Activated CD4-positive, alpha-beta memory T cell treated with anti-CD3 and anti-CD28 coated beads, Interleukin-2, amount 10 ng/mL, durations not matched to agents 7 days and 5 days (primary cell): ENCODE data around the gene MAST3. TPM values are rescaled to one million over a fixed set of nuclear protein-coding genes. Genes with fewer than 3 reads are reported as not detected.

Experiments used
- CTCF ChIA-PET: fragments of 350-600 bp; sonication (Branson Sonifier 250); formaldehyde crosslinking; loops from one replicate; lab custom pipeline; 2021; ENCODE audit warnings: antibody characterized with exemption, inconsistent platforms; lab: Charles Lee
- POLR2A ChIA-PET: fragments of 350-600 bp; sonication (Branson Sonifier 250); formaldehyde crosslinking; loops from one replicate; lab custom pipeline; 2021; ENCODE audit warnings: antibody characterized with exemption; lab: Charles Lee
- DNase-seq: peaks from one replicate; pipeline ENCODE4 v3.0.0-alpha.2; 2020
- H3K27ac Mint-ChIP-seq: one replicate; pipeline ENCODE4 v1.8.0; 2021; ENCODE audit warnings: mild to moderate bottlenecking, mixed read lengths
- H3K27me3 Mint-ChIP-seq: one replicate; pipeline ENCODE4 v1.8.0; 2021; ENCODE audit warnings: mixed read lengths
- H3K36me3 Mint-ChIP-seq: one replicate; pipeline ENCODE4 v1.8.0; 2021; ENCODE audit warnings: low read depth, mixed read lengths
- H3K4me1 Mint-ChIP-seq: one replicate; pipeline ENCODE4 v1.8.0; 2021; ENCODE audit warnings: mixed read lengths
- H3K4me3 Mint-ChIP-seq: one replicate; pipeline ENCODE4 v1.8.0; 2021; ENCODE audit warnings: mild to moderate bottlenecking, mixed read lengths
- H3K9me3 Mint-ChIP-seq: one replicate; pipeline ENCODE4 v1.8.0; 2021; ENCODE audit warnings: mixed read lengths
- total RNA-seq, 2 experiments: library from RNA; stranded (reverse); gene quantifications; one replicate each; pipeline ENCODE4 v1.2.3, GENCODE V29; 2021

MAST3 gene
- 10 to 100 TPM; 29.2 to 29.9 TPM for total RNA-seq

GRCh38 chr19:18097217-18097992, at the start of gene MAST3:
Gene MAST3 (plus strand): TSS chr19:18097778. CDS start chr19:18097793, 15 bp downstream.
- H3K4me3 Mint-ChIP-seq, result peak within 1 kb of the TSS; percentile 79
- ChIA-PET CTCF (interaction anchor here (0.6 to 1.5 kb wide), 7 partner anchors 9 to 341 kb away, joined by 3 to 7 read pairs (median 5); partner anchors contain the start of genes CCDC124 and RPL18A), POLR2A (interaction anchor here (0.6 to 2.3 kb wide), 6 partner anchors 10 to 52 kb away, joined by 3 to 23 read pairs (median 5); partner anchors contain the start of gene IL12RB1)
- H3K27ac Mint-ChIP-seq, result peak within 1 kb of the TSS; percentile 16
- DNase-seq, result peak; percentile 96
- no peaks in the 10 kb centered on the region for H3K36me3 Mint-ChIP-seq
- H3K27me3 Mint-ChIP-seq, result peaks cover 7% of the 10 kb centered on the region
- H3K4me1 Mint-ChIP-seq, result peaks cover 41% of the 10 kb centered on the region
- no peaks in the 10 kb centered on the region for H3K9me3 Mint-ChIP-seq

GRCh38 chr19:18049385-18049784, 48.2 kb upstream of the MAST3 start:
- Mint-ChIP-seq H3K4me3 (no peak overlapping the region), H3K4me1 (peaks cover 36% of the 10 kb centered on the region), H3K9me3 (no peaks in the 10 kb centered on the region), H3K36me3 (no peaks in the 10 kb centered on the region), H3K27ac (no peak overlapping the region), H3K27me3 (peaks cover 18% of the 10 kb centered on the region)
- ChIA-PET CTCF (no interaction called here), POLR2A (interaction anchor here (1.0 kb wide), 1 partner anchor 9 kb away, joined by 3 read pairs; no protein-coding TSS in a partner anchor)
- DNase-seq, result no peak

DNA sequence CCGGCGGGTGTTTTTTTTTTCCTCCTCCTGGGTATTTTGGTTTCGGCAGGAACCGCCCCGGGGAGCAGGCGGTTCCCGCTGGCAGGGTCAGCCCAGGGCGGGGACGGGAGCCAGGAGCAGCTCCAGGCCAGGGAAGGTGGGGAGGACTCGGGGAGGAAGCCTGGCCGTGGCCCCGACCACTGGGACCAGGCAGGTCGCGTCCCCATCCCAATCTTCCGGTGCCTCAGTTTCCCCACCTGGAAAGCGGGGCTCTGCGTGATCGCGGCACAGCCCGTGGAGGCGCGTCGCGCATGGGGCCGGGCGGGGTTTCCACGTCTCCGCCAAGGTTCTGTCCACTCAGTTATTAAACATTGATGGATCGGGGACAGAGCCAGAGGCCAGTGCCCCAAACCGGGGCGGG, 45.7 kb upstream of the MAST3 start:
- peaks cover 13% of the 10 kb centered on the region for H3K4me1 Mint-ChIP-seq
- H3K36me3 Mint-ChIP-seq, result no peaks in the 10 kb centered on the region
- H3K4me3 Mint-ChIP-seq, result no peak overlapping the region
- H3K27ac Mint-ChIP-seq, result no peak overlapping the region
- H3K27me3 Mint-ChIP-seq, result peaks cover 6% of the 10 kb centered on the region
- POLR2A ChIA-PET, result interaction anchor here (0.8 kb wide), 1 partner anchor 52 kb away, joined by 3 read pairs; no protein-coding TSS in a partner anchor
- H3K9me3 Mint-ChIP-seq, result no peaks in the 10 kb centered on the region
- CTCF ChIA-PET, result interaction anchor here (1.0 kb wide), 1 partner anchor 44 kb away, joined by 5 read pairs; no protein-coding TSS in a partner anchor
- no peak for DNase-seq

GRCh38 chr19:18053576-18054219, 43.9 kb upstream of the MAST3 start:
- POLR2A ChIA-PET, result interaction anchor here (1.2 kb wide), 1 partner anchor 29 kb away, joined by 5 read pairs; no protein-coding TSS in a partner anchor
- H3K27ac Mint-ChIP-seq, result no peak overlapping the region
- no peak overlapping the region for H3K4me3 Mint-ChIP-seq
- H3K36me3 Mint-ChIP-seq, result peaks cover 4% of the 10 kb centered on the region
- H3K27me3 Mint-ChIP-seq, result peaks cover 6% of the 10 kb centered on the region
- CTCF ChIA-PET, result no interaction called here
- H3K4me1 Mint-ChIP-seq, result peaks cover 23% of the 10 kb centered on the region
- no peaks in the 10 kb centered on the region for H3K9me3 Mint-ChIP-seq
- DNase-seq, result no peak

DNA sequence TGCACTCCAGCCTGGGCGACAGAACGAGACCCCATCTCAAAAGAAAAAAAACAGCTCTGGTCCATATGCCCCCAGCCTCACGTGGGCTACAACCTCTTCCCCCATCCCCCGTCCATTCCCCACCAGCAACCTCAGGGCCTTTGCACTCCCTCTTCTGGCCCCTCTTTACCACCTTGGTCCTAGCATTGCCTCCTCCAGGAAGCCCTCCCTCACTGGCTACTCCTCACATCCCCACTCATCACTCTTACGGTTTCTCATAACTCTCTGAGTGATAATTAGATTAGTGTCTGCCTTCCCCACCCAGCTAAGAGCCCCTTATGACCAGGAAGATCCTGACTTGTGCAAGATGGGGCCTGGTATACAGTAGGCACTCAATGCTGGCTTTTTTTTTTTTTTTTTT, 41.6 kb upstream of the MAST3 start:
- H3K9me3 Mint-ChIP-seq, result no peaks in the 10 kb centered on the region
- DNase-seq, result no peak
- no peak overlapping the region for H3K4me3 Mint-ChIP-seq
- H3K27ac Mint-ChIP-seq, result no peak overlapping the region
- peaks cover 1% of the 10 kb centered on the region for H3K27me3 Mint-ChIP-seq
- ChIA-PET POLR2A (interaction anchor here (0.8 to 3.1 kb wide), 4 partner anchors 10 to 55 kb away, joined by 3 to 15 read pairs (median 6); no protein-coding TSS in a partner anchor), CTCF (interaction anchor here (0.6 to 7.7 kb wide), 7 partner anchors 31 to 197 kb away, joined by 3 to 51 read pairs (median 3); partner anchors contain the start of genes ARRDC2, CCDC124 and IL12RB1)
- H3K36me3 Mint-ChIP-seq, result peaks cover 13% of the 10 kb centered on the region
- peaks cover 16% of the 10 kb centered on the region for H3K4me1 Mint-ChIP-seq

GRCh38 chr19:18057557-18057956, 40.0 kb upstream of the MAST3 start:
- Mint-ChIP-seq H3K27ac (no peak overlapping the region), H3K4me3 (no peak overlapping the region)

DNA sequence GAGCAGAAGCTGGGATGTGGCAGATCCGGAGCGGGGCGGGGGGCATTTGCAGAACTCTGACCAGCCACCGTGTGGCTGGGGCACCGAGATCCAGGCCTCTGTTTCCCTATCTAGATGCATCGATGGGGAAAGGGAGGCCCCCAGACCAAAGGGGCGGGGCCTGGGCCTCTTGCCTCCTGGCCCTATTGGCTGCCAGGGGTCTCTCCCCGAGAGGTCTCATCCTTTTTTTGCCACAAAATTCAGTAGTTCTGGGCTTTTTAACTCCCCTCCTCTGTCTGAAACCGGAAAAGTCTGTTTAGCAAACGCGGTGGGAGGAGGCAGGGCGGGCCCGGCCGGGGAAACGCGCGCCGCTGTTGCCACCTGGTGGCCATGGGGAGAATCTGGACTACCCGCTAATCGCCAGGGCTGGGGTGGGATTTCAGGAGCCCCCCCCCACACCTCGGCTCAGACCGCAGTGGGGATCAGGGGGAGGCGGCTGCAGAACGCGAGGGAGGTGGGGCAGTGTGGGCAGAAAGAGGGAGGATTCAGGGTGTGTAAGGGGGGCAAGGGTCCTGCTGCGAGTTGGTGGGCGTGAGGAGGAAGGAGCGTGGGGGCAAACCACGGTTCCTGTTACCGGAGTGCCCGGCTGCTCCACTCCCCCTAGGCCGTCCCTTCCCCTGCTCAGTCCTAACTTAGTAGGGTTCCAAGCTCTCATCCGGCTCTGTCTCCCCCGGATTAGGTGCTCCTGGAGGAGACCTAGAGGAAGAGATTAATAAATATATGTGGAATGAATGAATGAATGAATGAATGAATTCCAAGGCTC, 39.2 kb upstream of the MAST3 start:
- POLR2A ChIA-PET, result interaction anchor here (0.6 to 5.5 kb wide), 5 partner anchors 14 to 57 kb away, joined by 3 to 23 read pairs (median 3); partner anchors contain the start of gene ARRDC2
- H3K27me3 Mint-ChIP-seq, result no peaks in the 10 kb centered on the region
- CTCF ChIA-PET, result interaction anchor here (0.5 to 7.7 kb wide), 12 partner anchors 7 to 121 kb away, joined by 3 to 51 read pairs (median 3); partner anchors contain the start of genes ARRDC2 and IL12RB1
- peak overlapping the region; percentile 55 for H3K27ac Mint-ChIP-seq
- H3K4me1 Mint-ChIP-seq, result peaks cover 15% of the 10 kb centered on the region
- H3K9me3 Mint-ChIP-seq, result no peaks in the 10 kb centered on the region
- no peak overlapping the region for H3K4me3 Mint-ChIP-seq
- peak; percentile 83 for DNase-seq
- H3K36me3 Mint-ChIP-seq, result peaks cover 24% of the 10 kb centered on the region

More at GRCh38 chr19:18057557-18057956, 40.0 kb upstream of the MAST3 start:
- peaks cover 22% of the 10 kb centered on the region for H3K36me3 Mint-ChIP-seq
- H3K4me1 Mint-ChIP-seq, result peaks cover 14% of the 10 kb centered on the region
- H3K27me3 Mint-ChIP-seq, result no peaks in the 10 kb centered on the region
- ChIA-PET CTCF (interaction anchor here (0.5 to 7.7 kb wide), 6 partner anchors 8 to 120 kb away, joined by 3 to 51 read pairs (median 4); partner anchors contain the start of gene ARRDC2), POLR2A (interaction anchor here (0.6 to 5.5 kb wide), 5 partner anchors 12 to 56 kb away, joined by 3 to 23 read pairs (median 3); partner anchors contain the start of gene ARRDC2)
- no peak for DNase-seq
- H3K9me3 Mint-ChIP-seq, result no peaks in the 10 kb centered on the region

DNA sequence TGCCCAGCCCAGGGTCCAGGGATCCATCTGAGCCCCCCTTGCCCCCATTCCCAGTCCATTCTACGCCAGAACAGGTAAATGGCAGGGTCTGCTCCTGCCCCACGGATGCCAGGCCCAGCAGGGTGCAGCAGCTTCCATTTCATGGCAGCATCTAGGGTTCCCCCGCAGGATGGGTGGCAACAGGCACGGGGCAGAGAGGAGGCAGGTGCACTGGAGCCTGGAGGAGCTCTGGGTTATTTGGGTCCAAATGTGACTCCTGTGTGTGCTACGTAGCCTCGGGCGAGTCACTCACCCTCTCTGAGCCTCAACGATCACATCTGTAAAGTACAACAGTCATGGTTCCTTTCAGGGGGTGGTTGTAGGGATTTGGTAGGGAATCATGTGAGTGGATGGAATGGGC, 38.3 kb upstream of the MAST3 start:
- no peaks in the 10 kb centered on the region for H3K27me3 Mint-ChIP-seq
- H3K27ac Mint-ChIP-seq, result no peak overlapping the region
- H3K4me1 Mint-ChIP-seq, result peaks cover 13% of the 10 kb centered on the region
- no peak for DNase-seq
- ChIA-PET POLR2A (interaction anchor here (1.1 to 5.5 kb wide), 3 partner anchors 14 to 58 kb away, joined by 3 to 23 read pairs (median 3); partner anchors contain the start of gene ARRDC2), CTCF (interaction anchor here (0.7 to 7.7 kb wide), 8 partner anchors 14 to 121 kb away, joined by 3 to 51 read pairs (median 3); partner anchors contain the start of genes ARRDC2 and IL12RB1)
- no peak overlapping the region for H3K4me3 Mint-ChIP-seq
- peaks cover 30% of the 10 kb centered on the region for H3K36me3 Mint-ChIP-seq
- H3K9me3 Mint-ChIP-seq, result no peaks in the 10 kb centered on the region

- POLR2A ChIA-PET, result interaction anchor here (1.1 to 5.5 kb wide), 3 partner anchors 15 to 59 kb away, joined by 3 to 23 read pairs (median 3); partner anchors contain the start of gene ARRDC2
- Mint-ChIP-seq H3K4me1 (peaks cover 13% of the 10 kb centered on the region), H3K36me3 (peaks cover 35% of the 10 kb centered on the region), H3K4me3 (no peak overlapping the region), H3K27ac (no peak overlapping the region), H3K27me3 (no peaks in the 10 kb centered on the region), H3K9me3 (no peaks in the 10 kb centered on the region)
- CTCF ChIA-PET, result interaction anchor here (1.1 to 7.7 kb wide), 3 partner anchors 32 to 58 kb away, joined by 4 to 51 read pairs (median 4); partner anchors contain the start of gene ARRDC2
- no peak for DNase-seq
These were observed 37.7 kb upstream of the MAST3 start for GRCh38 chr19:18059902-18060301.

GRCh38 chr19:18060472-18060871, 37.1 kb upstream of the MAST3 start:
- no peaks in the 10 kb centered on the region for H3K27me3 Mint-ChIP-seq
- no peak overlapping the region for H3K4me3 Mint-ChIP-seq
- peaks cover 39% of the 10 kb centered on the region for H3K36me3 Mint-ChIP-seq
- ChIA-PET CTCF (interaction anchor here (1.1 to 7.7 kb wide), 2 partner anchors 52 to 108 kb away, joined by 3 to 51 read pairs; partner anchors contain the start of gene ARRDC2), POLR2A (interaction anchor here (1.1 to 5.5 kb wide), 2 partner anchors 53 to 59 kb away, joined by 3 to 23 read pairs; partner anchors contain the start of gene ARRDC2)
- no peak for DNase-seq
- H3K27ac Mint-ChIP-seq, result no peak overlapping the region
- no peaks in the 10 kb centered on the region for H3K9me3 Mint-ChIP-seq
- H3K4me1 Mint-ChIP-seq, result peaks cover 13% of the 10 kb centered on the region

GRCh38 chr19:18062028-18062427, 35.5 kb upstream of the MAST3 start:
- peaks cover 39% of the 10 kb centered on the region for H3K36me3 Mint-ChIP-seq
- H3K4me1 Mint-ChIP-seq, result peaks cover 13% of the 10 kb centered on the region
- H3K27me3 Mint-ChIP-seq, result no peaks in the 10 kb centered on the region
- H3K27ac Mint-ChIP-seq, result no peak overlapping the region
- no peak overlapping the region for H3K4me3 Mint-ChIP-seq
- DNase-seq, result no peak
- CTCF ChIA-PET, result interaction anchor here (7.7 kb wide), 1 partner anchor 54 kb away, joined by 51 read pairs; the partner anchor contains the start of gene ARRDC2
- no peaks in the 10 kb centered on the region for H3K9me3 Mint-ChIP-seq
- POLR2A ChIA-PET, result interaction anchor here (1.0 to 5.5 kb wide), 3 partner anchors 9 to 54 kb away, joined by 3 to 23 read pairs (median 5); partner anchors contain the start of genes ARRDC2 and IL12RB1
